GM12873 (cell line): ENCODE measurements around the gene COX4I2.

ENCODE experiments used
- CTCF ChIP-seq: IDR thresholded peaks from 2 replicates; pipeline ENCODE4 v1.5.1; 2012; ENCODE audit warnings: low read depth, mild to moderate bottlenecking, moderate library complexity, low read length, control low read depth; ENCODE audit not compliant: insufficient read depth; ENCODE audit errors: missing control alignments

Gene COX4I2

GRCh38 chr20:31661625-31662371, 24.1 kb downstream of the COX4I2 start:
- TF ChIP-seq CTCF, result peak; percentile 71

- TF ChIP-seq CTCF, result no peak
These were observed 24.7 kb downstream of the COX4I2 start for GRCh38 chr20:31662372-31662854.

- no peak for TF ChIP-seq CTCF
These were observed 25.8 kb downstream of the COX4I2 start for GRCh38 chr20:31663524-31663837.

GRCh38 chr20:31663838-31664695, 26.4 kb downstream of the COX4I2 start:
- no peak for TF ChIP-seq CTCF

GRCh38 chr20:31664696-31665354, 27.1 kb downstream of the COX4I2 start:
- TF ChIP-seq CTCF, result no peak

GRCh38 chr20:31665753-31666152, 28.0 kb downstream of the COX4I2 start:
- no peak for TF ChIP-seq CTCF
